GM18505 (cell line): Measurements from ENCODE around the gene CDHR3.

Experiments used
- ATAC-seq: cut with Tn5 transposase; IDR thresholded peaks from one replicate; pipeline ENCODE4 v1.9.1; 2021; ENCODE audit not compliant: unreplicated experiment
- POLR2A ChIP-seq: IDR thresholded peaks from 4 replicates; pipeline ENCODE4 v1.6.1; 2011; ENCODE audit warnings: borderline replicate concordance; ENCODE audit not compliant: insufficient read depth, insufficient read length; ENCODE audit errors: extremely low read depth

Gene CDHR3

DNA sequence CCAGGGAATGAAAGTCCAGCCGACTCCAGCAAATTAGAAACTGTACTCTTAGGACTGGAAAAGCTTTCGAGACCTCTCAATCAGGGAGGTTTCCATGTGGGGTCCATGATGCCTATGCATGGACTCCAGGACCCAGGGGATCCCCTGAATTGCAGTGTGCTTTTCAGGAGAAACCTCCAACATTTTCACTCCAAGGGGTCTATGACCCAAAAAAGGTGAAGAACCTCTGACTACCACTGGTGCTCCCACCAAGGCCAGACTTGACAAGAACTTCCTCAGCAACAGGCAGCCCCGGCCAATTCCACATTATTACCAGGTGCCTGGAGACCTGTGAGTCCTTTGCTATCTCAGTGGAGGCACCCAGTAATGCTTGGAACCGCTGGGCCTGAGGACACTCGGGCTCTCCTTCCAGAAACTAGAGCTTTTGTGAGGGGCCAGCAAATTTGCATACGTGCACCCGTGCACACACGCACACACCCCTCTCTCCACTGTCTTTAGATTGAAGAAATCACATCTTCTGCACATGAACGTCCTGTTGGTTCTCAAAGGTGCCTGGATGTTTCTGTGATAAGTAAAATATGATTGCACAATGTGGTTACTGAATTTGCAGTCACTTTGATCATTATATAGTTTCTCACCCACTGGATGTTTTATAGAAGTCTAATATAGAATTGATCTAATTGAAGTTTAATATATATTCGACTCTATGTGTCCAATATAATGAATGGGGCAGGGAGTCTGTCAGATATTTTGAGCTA lies 94.3 kb downstream of the CDHR3 start:
- ATAC-seq = no peak
- TF ChIP-seq POLR2A = peak; percentile 48

- peak; percentile 44 for TF ChIP-seq POLR2A
- ATAC-seq = peak; percentile 62
These were observed 95.2 kb downstream of the CDHR3 start for GRCh38 chr7:106057962-106058927.

- no peak for ATAC-seq
- TF ChIP-seq POLR2A = no peak
These were observed 95.9 kb downstream of the CDHR3 start for GRCh38 chr7:106058928-106059324.

DNA sequence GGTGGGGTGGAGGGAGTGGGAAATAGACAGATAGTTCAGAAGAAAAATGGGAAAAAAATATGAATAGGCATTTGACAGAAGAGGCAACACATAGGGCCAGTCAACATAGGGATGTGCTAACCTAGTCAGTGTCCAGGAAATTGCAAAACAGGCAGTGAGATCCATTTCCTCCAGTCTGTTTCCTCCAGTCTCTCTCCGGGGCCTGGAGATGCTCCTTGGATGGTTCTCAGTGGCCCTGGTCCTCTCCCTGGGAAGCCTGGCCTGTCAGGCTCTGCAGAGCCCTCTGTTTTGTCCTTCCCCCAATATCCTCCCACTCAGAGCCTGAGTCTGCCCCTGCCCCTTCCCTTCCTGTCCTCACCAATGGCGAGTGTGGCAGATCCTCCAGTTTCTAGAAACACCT lies 96.5 kb downstream of the CDHR3 start:
- no peak for ATAC-seq
- TF ChIP-seq POLR2A = no peak

- TF ChIP-seq POLR2A = no peak
- no peak for ATAC-seq
These were observed 97.4 kb downstream of the CDHR3 start for GRCh38 chr7:106060394-106060920.

- TF ChIP-seq POLR2A = no peak
- ATAC-seq = peak; percentile 23
These were observed 98.4 kb downstream of the CDHR3 start for GRCh38 chr7:106061301-106061979.

DNA sequence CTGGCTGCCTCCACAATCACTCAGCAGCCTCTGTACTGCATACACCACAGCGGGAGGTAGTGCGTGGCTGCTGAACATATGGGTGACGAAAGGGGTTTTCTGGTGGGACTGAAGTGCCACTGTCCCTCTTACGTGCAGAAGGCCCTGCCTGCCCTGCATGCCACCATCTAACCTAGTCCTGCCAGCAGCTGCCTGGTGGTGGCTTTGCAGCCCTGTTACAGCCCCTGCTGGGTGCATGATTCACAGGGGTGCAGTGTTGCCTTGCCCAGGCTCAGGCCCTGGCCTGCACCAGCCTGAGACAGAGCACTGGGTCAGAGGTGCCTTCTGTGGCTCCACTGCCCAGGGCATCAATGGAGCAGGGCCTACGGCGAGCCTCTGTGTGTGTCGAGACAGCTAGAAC lies 98.9 kb downstream of the CDHR3 start:
- no peak for ATAC-seq
- TF ChIP-seq POLR2A = no peak

DNA sequence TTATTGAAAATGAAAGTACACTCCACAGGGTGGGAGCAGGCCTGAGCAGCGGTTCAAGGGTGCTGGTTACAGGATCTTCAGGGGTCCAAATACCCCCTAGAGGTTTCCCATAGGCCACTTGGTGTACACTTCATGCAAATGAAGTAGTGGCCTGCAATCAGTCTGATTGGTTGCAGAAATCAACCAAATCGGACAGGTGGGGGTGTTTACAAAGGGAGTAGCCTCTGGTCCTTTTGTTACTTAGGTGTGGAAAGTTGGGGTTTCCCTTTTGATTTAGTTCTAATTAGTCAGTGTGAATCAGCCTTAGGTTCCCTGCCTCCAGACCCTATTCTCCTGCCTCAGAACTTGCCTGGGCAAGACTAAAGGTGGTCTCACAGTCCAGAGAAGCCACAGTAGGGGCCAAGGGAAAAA lies 99.5 kb downstream of the CDHR3 start:
- no peak for TF ChIP-seq POLR2A
- no peak for ATAC-seq

- no peak for ATAC-seq
- TF ChIP-seq POLR2A = no peak
These were observed 100.0 kb downstream of the CDHR3 start for GRCh38 chr7:106063024-106063423.

DNA sequence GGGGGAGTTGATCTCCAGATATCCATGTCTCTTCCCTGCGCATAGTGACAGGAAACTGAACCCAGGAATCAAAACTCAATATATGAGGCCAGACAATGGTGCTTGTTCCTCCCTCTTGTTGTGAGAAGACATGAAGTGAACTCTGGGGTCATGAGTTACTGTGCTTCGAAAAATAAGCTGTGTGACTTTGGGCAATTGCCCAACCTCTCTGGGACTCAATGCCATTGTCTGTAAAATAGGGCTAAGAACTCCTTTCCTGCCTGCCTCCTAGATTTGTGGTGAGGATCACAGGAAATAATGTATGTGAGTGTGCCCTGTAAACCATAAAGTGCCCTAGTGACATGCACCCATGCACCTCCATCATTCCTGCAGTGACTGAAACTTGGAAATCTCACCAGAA lies 100.6 kb downstream of the CDHR3 start:
- TF ChIP-seq POLR2A = no peak
- no peak for ATAC-seq

DNA sequence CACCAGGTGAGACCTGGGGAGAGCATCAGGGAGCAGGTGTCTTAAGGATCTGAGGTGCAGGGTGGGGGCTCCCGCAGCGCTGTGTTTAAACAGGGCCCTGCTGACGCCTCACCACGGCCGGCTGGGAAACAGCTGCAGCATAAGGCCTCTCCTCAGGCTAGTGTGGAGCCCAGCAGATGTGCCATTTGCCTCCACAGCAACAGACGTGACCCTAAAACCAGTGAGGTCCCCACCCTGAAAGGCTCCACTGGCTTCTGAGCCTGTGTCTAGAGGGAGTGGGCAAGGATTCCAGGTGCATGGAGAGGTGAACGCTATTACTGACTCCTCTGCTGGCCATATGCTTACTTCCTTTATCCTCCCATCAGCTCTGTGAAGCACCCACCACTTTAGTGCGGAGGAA lies 101.3 kb downstream of the CDHR3 start:
- no peak for TF ChIP-seq POLR2A
- no peak for ATAC-seq

DNA sequence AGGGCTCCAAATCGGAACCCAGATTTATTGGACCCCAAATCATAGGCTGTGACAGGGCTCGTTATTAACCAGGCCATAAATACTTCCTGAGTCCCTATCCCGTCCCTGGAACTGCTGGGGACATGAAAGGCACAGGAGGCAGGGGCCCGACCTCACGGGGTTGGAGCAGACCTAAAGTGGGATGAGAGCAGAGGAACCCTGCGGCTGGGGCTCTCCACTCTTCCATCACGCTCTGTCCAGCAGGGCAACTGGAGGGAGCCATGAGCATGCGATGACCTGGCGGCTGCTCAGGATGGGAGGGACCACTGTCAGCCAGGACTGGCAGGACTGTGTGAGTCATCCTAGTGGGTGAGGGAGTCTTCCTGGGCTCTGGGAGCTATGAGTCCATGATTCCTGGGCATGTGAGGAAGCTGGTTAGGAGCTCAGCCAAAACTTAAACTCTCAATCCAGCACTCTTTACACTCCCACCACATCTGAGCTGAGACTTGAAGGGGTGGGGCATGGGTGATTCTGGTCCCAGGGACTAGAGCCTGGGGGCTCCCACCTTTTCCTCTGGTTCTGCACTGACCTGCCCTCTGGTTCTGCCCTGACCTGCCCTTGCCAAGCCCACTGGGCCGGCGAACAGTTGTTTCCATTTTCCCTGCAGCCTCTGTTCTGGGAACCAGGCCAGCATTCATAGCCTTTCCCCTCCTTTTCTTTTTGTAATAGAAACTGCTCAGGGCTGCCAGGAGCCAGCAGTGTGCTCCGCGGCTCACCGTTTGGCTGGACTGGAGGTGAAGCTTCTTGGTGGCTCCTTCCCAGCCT lies 101.9 kb downstream of the CDHR3 start:
- TF ChIP-seq POLR2A = no peak
- ATAC-seq = no peak
